ENCODE data around the gene KRT35.

The KRT35 gene

GRCh38 chr17:41444186-41444585, 36.8 kb downstream of the KRT35 start:
- no peak overlapping the region for H3K4me3 ChIP-seq (ENCODE audit: low read depth, low read length)

GRCh38 chr17:41442739-41443138, 38.2 kb downstream of the KRT35 start:
- TF ChIP-seq POLR2A (IDR thresholded peaks at IDR 0.05; ENCODE audit: extremely low read depth, insufficient read length) (no peak), MAX (IDR thresholded peaks at IDR 0.05; ENCODE audit: low read depth, low read length) (no peak), MYC (IDR thresholded peaks at IDR 0.05; ENCODE audit: low read depth, low read length) (no peak), CTCF (IDR thresholded peaks at IDR 0.05; ENCODE audit: low read depth, low read length) (no peak)

More at GRCh38 chr17:41444186-41444585, 36.8 kb downstream of the KRT35 start:
- TF ChIP-seq POLR2A (IDR thresholded peaks at IDR 0.05; ENCODE audit: extremely low read depth, insufficient read length) (no peak), MYC (IDR thresholded peaks at IDR 0.05; ENCODE audit: low read depth, low read length) (no peak), MAX (IDR thresholded peaks at IDR 0.05; ENCODE audit: low read depth, low read length) (no peak), CTCF (IDR thresholded peaks at IDR 0.05; ENCODE audit: low read depth, low read length) (no peak)
- no peak for DNase-seq (ENCODE audit: low read depth)

GRCh38 chr17:41440531-41441033, 40.4 kb downstream of the KRT35 start, which contains the start of gene KRT38:
TSS of gene KRT38 (minus strand) at chr17:41440983. CDS start at chr17:41440921, 62 bp downstream.
- no peak for DNase-seq (ENCODE audit: low read depth)
- no peak within 1 kb of the TSS for H3K4me3 ChIP-seq (ENCODE audit: low read depth, low read length)
- TF ChIP-seq CTCF (IDR thresholded peaks at IDR 0.05; ENCODE audit: low read depth, low read length) (no peak), MYC (IDR thresholded peaks at IDR 0.05; ENCODE audit: low read depth, low read length) (no peak), POLR2A (IDR thresholded peaks at IDR 0.05; ENCODE audit: extremely low read depth, insufficient read length) (no peak), MAX (IDR thresholded peaks at IDR 0.05; ENCODE audit: low read depth, low read length) (no peak)

More at GRCh38 chr17:41442739-41443138, 38.2 kb downstream of the KRT35 start:
- no peak overlapping the region for H3K4me3 ChIP-seq (ENCODE audit: low read depth, low read length)
- DNase-seq (ENCODE audit: low read depth): no peak

GRCh38 chr17:41439375-41439774, 41.6 kb downstream of the KRT35 start:
- no peak overlapping the region for H3K4me3 ChIP-seq (ENCODE audit: low read depth, low read length)
- DNase-seq (ENCODE audit: low read depth): peak; percentile 4
- no peak for TF ChIP-seq CTCF (IDR thresholded peaks at IDR 0.05; ENCODE audit: low read depth, low read length)
- no peak for TF ChIP-seq MAX (IDR thresholded peaks at IDR 0.05; ENCODE audit: low read depth, low read length)
- no peak for TF ChIP-seq POLR2A (IDR thresholded peaks at IDR 0.05; ENCODE audit: extremely low read depth, insufficient read length)
- no peak for TF ChIP-seq MYC (IDR thresholded peaks at IDR 0.05; ENCODE audit: low read depth, low read length)

- no peak overlapping the region for H3K4me3 ChIP-seq (ENCODE audit: low read depth, low read length)
- no peak for DNase-seq (ENCODE audit: low read depth)
- TF ChIP-seq MYC (IDR thresholded peaks at IDR 0.05; ENCODE audit: low read depth, low read length) (no peak), POLR2A (IDR thresholded peaks at IDR 0.05; ENCODE audit: extremely low read depth, insufficient read length) (no peak), CTCF (IDR thresholded peaks at IDR 0.05; ENCODE audit: low read depth, low read length) (no peak), MAX (IDR thresholded peaks at IDR 0.05; ENCODE audit: low read depth, low read length) (no peak)
These were observed 43.2 kb downstream of the KRT35 start for GRCh38 chr17:41437769-41438168.

Measured in NB4 (cell line).